PFSK-1 (cell line): Measurements from ENCODE around the gene SMARCC1.

Source experiments
- POLR2AphosphoS5 ChIP-seq: IDR thresholded peaks from 2 replicates; pipeline ENCODE4 v1.6.1; 2012; ENCODE audit warnings: low read depth, mild to moderate bottlenecking, control low read depth, low read length, moderate library complexity
- REST ChIP-seq, 2 experiments: IDR thresholded peaks; 2 replicates each; pipeline versions ENCODE4 v1.6.1 to v1.8.0; 2011 to 2012; ENCODE audit warnings: low read depth in 2 of 2, low read length in 2 of 2, control low read depth in 1 of 2, inconsistent platforms in 1 of 2, mild to moderate bottlenecking in 1 of 2, moderate library complexity in 1 of 2; ENCODE audit not compliant: insufficient read depth in 1 of 2

- TF ChIP-seq POLR2AphosphoS5 (no peak), REST (IDR thresholded peaks at IDR 0.05; ENCODE audit: insufficient read depth in 1 of 2, low read depth in 2 of 2, low read length in 2 of 2) (no peak)
Observed at GRCh38 chr3:47715928-47716327, 65.8 kb downstream of the SMARCC1 start.
